ENCODE results near the gene CSNK2A3. TPM values are rescaled to one million over a fixed set of nuclear protein-coding genes. Genes with fewer than 3 reads are reported as not detected.
A peak's percentile ranks its signal among the peaks of the same experiment; 100 is the strongest.
"Not testable (repeated sequence)": the region's sequence is repeated elsewhere in the genome, so short reads cannot be mapped to it uniquely, and the experiment has no call there.

CSNK2A3 gene
- 2.6 and 2.7 TPM in 2 replicates for polyA plus RNA-seq (2013)

DNA sequence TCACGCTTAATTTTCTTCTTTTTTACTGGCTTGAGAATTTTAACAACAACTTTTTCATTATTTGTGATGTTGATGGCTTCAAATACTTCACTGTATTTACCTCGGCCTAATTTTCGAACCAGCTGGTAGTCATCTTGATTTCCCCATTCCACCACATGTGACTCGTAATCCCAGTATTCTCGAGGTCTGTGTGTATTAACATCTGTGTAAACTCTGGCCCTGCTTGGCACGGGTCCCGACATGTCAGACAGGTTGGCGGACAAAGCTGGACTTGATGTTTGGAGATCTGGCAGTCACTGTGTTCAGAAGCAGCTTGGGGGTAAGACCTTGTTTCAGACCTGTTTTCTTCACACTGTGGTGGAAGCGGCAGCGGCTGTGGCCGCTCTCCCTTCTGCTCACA lies at the start of gene CSNK2A3:
Gene CSNK2A3 (minus strand): TSS at position 373 of the 400 bp plus-strand sequence. CDS start 131 bp downstream, at position 242.
- not testable (repeated sequence) for H3K27ac ChIP-seq (ENCODE audit: low read depth, low read length); H3K9me3 ChIP-seq (ENCODE audit: insufficient read depth, low read depth, low read length); H3K18ac ChIP-seq (ENCODE audit: low read length); H3K14ac ChIP-seq (ENCODE audit: low read length); DNase-seq; H3K9ac ChIP-seq (ENCODE audit: low read length); H2AK5ac ChIP-seq (ENCODE audit: low read length); H4K91ac ChIP-seq (ENCODE audit: low read depth, low read length); H2BK5ac ChIP-seq (ENCODE audit: low read depth, low read length, poor library complexity); H4K12ac ChIP-seq (ENCODE audit: low read depth, low read length); H3K4ac ChIP-seq (ENCODE audit: low read depth, low read length); H3K36me3 ChIP-seq (ENCODE audit: control insufficient read depth in 1 of 2, insufficient read depth in 2 of 2, low read length in 2 of 2); H3K4me2 ChIP-seq (ENCODE audit: low read length); H4K8ac ChIP-seq (ENCODE audit: low read depth, low read length); H2BK120ac ChIP-seq (ENCODE audit: insufficient read depth, low read length, poor library complexity); H2AFZ ChIP-seq (ENCODE audit: insufficient read depth, low read length, poor library complexity); H3K23ac ChIP-seq (ENCODE audit: low read length); H3K79me2 ChIP-seq (ENCODE audit: control insufficient read depth, insufficient read depth, low read length, poor library complexity); H3K4me3 ChIP-seq (ENCODE audit: low read depth, low read length); H3K27me3 ChIP-seq (ENCODE audit: insufficient read depth, low read length); H3K79me1 ChIP-seq (ENCODE audit: low read length); H2BK12ac ChIP-seq (ENCODE audit: low read length)
- 100% methylated on average over 1 of the region's 11 CpGs for WGBS (ENCODE audit: extremely low coverage, insufficient coverage, insufficient read length)
- H3K4me1 ChIP-seq (ENCODE audit: control insufficient read depth in 1 of 2, insufficient read depth in 2 of 2, low read length in 2 of 2) = peaks cover 12 to 18% of the 10 kb centered on the region in 2 experiments

DNA sequence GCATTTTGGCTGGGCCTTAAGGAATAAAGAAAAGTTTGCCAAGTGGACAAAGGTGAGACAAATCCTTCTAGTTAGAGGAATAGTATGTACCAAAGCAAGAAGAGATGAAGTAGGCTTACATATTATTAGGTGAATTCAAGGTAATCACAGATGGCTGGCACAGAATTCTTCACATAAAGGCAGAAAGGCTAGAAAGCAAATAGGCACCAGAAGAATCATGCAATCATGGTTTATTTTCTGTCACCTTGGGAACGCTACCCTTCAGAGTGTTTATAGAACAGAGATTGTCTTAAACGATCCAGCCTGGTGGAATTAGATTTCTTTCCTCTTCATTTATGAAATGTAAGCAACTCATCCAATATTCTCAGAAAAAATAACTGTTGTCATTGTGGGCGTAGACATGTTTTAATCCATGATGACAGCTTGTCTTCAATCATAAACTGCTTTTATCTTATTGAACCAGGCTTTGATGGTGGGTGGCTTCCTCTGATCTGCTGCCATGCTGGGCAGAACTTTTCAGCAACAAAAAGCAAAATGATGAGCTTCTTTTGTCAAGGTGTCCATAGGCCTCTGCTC lies 49.0 kb upstream of the CSNK2A3 start:
- no peaks in the 10 kb centered on the region for H3K36me3 ChIP-seq (ENCODE audit: control insufficient read depth in 1 of 2, insufficient read depth in 2 of 2, low read length in 2 of 2)
- no peaks in the 10 kb centered on the region for H3K79me2 ChIP-seq (ENCODE audit: control insufficient read depth, insufficient read depth, low read length, poor library complexity)
- no peak overlapping the region for H3K23ac ChIP-seq (ENCODE audit: low read length)
- H2BK120ac ChIP-seq (ENCODE audit: insufficient read depth, low read length, poor library complexity) = no peak overlapping the region
- H2AK5ac ChIP-seq (ENCODE audit: low read length) = no peak overlapping the region
- no peak overlapping the region for H4K12ac ChIP-seq (ENCODE audit: low read depth, low read length)
- H3K4me1 ChIP-seq (ENCODE audit: control insufficient read depth in 1 of 2, insufficient read depth in 2 of 2, low read length in 2 of 2) = peaks cover 19 to 24% of the 10 kb centered on the region in 2 experiments
- H2BK12ac ChIP-seq (ENCODE audit: low read length) = no peak overlapping the region
- no peak overlapping the region for H4K8ac ChIP-seq (ENCODE audit: low read depth, low read length)
- H3K4me2 ChIP-seq (ENCODE audit: low read length) = no peak overlapping the region
- no peak overlapping the region for H3K27ac ChIP-seq (ENCODE audit: low read depth, low read length)
- no peak overlapping the region for H2BK5ac ChIP-seq (ENCODE audit: low read depth, low read length, poor library complexity)
- no peaks in the 10 kb centered on the region for H3K27me3 ChIP-seq (ENCODE audit: insufficient read depth, low read length)
- H4K91ac ChIP-seq (ENCODE audit: low read depth, low read length) = no peak overlapping the region
- no peak overlapping the region for H3K4me3 ChIP-seq (ENCODE audit: low read depth, low read length)
- H3K18ac ChIP-seq (ENCODE audit: low read length) = no peak overlapping the region
- no peak overlapping the region for H2AFZ ChIP-seq (ENCODE audit: insufficient read depth, low read length, poor library complexity)
- H3K9me3 ChIP-seq (ENCODE audit: insufficient read depth, low read depth, low read length) = no peaks in the 10 kb centered on the region
- H3K4ac ChIP-seq (ENCODE audit: low read depth, low read length) = no peak overlapping the region
- no peak overlapping the region for H3K9ac ChIP-seq (ENCODE audit: low read length)
- WGBS (ENCODE audit: extremely low coverage, insufficient coverage, insufficient read length) = no CpG with 5 or more reads among the region's 3 CpGs
- peaks cover 4% of the 10 kb centered on the region for H3K79me1 ChIP-seq (ENCODE audit: low read length)
- H3K14ac ChIP-seq (ENCODE audit: low read length) = no peak overlapping the region
- no peak for DNase-seq

DNA sequence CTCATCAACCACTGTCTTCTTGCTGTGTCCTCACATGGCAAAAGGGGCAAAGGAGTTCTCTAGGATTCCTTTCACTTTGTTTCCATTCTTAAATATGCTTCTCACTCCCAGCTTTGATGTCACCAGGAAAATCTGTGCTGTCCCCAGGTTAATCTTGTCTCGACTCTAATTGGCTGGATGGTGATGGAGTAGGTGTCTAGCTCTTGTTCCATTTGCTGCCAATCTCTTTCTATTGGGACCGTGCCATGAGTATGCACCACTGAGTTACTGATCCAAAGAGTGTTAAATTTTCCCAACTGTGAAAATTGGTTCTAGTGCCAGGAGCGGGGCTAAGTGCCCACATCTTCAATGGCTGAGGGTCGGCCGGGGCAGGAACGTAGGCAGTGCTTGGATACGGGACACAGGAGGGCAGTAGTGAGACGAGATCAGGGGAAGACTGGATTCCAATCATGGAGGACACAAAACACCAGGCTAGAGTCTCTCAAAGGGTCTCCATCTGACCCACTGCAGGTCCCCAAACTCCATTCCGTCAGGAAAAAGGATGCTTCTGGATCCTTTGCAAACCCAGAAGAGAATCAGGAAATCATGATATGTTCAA lies 47.7 kb upstream of the CSNK2A3 start:
- Histone ChIP-seq H3K4me1 (ENCODE audit: control insufficient read depth in 1 of 2, insufficient read depth in 2 of 2, low read length in 2 of 2) (peaks cover 15 to 16% of the 10 kb centered on the region in 2 experiments), H4K8ac (ENCODE audit: low read depth, low read length) (no peak overlapping the region), H3K79me2 (ENCODE audit: control insufficient read depth, insufficient read depth, low read length, poor library complexity) (no peaks in the 10 kb centered on the region), H4K91ac (ENCODE audit: low read depth, low read length) (no peak overlapping the region), H3K14ac (ENCODE audit: low read length) (no peak overlapping the region), H2AK5ac (ENCODE audit: low read length) (no peak overlapping the region), H3K18ac (ENCODE audit: low read length) (no peak overlapping the region), H3K9ac (ENCODE audit: low read length) (no peak overlapping the region), H2AFZ (ENCODE audit: insufficient read depth, low read length, poor library complexity) (no peak overlapping the region), H3K4ac (ENCODE audit: low read depth, low read length) (no peak overlapping the region), H3K9me3 (ENCODE audit: insufficient read depth, low read depth, low read length) (no peaks in the 10 kb centered on the region), H3K23ac (ENCODE audit: low read length) (no peak overlapping the region), H3K4me3 (ENCODE audit: low read depth, low read length) (no peak overlapping the region), H3K27ac (ENCODE audit: low read depth, low read length) (no peak overlapping the region), H3K36me3 (ENCODE audit: control insufficient read depth in 1 of 2, insufficient read depth in 2 of 2, low read length in 2 of 2) (no peaks in the 10 kb centered on the region), H2BK120ac (ENCODE audit: insufficient read depth, low read length, poor library complexity) (no peak overlapping the region), H2BK5ac (ENCODE audit: low read depth, low read length, poor library complexity) (no peak overlapping the region), H3K79me1 (ENCODE audit: low read length) (peaks cover 4% of the 10 kb centered on the region), H2BK12ac (ENCODE audit: low read length) (no peak overlapping the region), H4K12ac (ENCODE audit: low read depth, low read length) (no peak overlapping the region), H3K27me3 (ENCODE audit: insufficient read depth, low read length) (no peaks in the 10 kb centered on the region), H3K4me2 (ENCODE audit: low read length) (no peak overlapping the region)
- DNase-seq = peak in 1 of 2 donors; percentile 44
- WGBS (ENCODE audit: extremely low coverage, insufficient coverage, insufficient read length) = no CpG with 5 or more reads among the region's 9 CpGs

DNA sequence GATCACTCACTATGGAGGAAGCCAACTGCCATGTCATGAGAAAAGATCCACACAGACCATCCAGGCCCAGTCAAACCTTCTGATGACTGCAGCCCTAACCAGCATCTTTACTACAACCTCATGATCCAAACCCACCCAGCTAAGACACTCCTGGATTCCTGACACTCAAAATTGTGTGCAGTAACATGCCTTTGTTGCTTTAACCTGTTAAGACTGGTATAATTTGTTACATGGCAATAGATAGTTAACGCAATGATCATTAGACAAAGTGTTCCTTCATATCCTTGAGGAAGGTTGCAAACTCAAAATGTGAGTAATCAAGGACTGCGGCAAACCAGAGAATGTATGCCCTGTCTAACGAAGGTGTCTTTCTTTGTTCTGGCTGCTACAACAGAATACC lies 47.1 kb upstream of the CSNK2A3 start:
- no peaks in the 10 kb centered on the region for H3K79me2 ChIP-seq (ENCODE audit: control insufficient read depth, insufficient read depth, low read length, poor library complexity)
- peaks cover 4% of the 10 kb centered on the region for H3K79me1 ChIP-seq (ENCODE audit: low read length)
- WGBS (ENCODE audit: extremely low coverage, insufficient coverage, insufficient read length) = no CpG with 5 or more reads among the region's 3 CpGs

More for the DNA sequence above, 47.1 kb upstream of the CSNK2A3 start:
- Histone ChIP-seq H3K18ac (ENCODE audit: low read length) (no peak overlapping the region), H3K27ac (ENCODE audit: low read depth, low read length) (no peak overlapping the region), H3K9ac (ENCODE audit: low read length) (no peak overlapping the region), H3K36me3 (ENCODE audit: control insufficient read depth in 1 of 2, insufficient read depth in 2 of 2, low read length in 2 of 2) (no peaks in the 10 kb centered on the region), H2BK5ac (ENCODE audit: low read depth, low read length, poor library complexity) (no peak overlapping the region), H3K4me3 (ENCODE audit: low read depth, low read length) (no peak overlapping the region), H3K4me1 (ENCODE audit: control insufficient read depth in 1 of 2, insufficient read depth in 2 of 2, low read length in 2 of 2) (peaks cover 13 to 14% of the 10 kb centered on the region in 2 experiments), H3K4me2 (ENCODE audit: low read length) (no peak overlapping the region), H3K4ac (ENCODE audit: low read depth, low read length) (no peak overlapping the region), H3K9me3 (ENCODE audit: insufficient read depth, low read depth, low read length) (no peaks in the 10 kb centered on the region), H3K23ac (ENCODE audit: low read length) (no peak overlapping the region), H3K14ac (ENCODE audit: low read length) (no peak overlapping the region), H3K27me3 (ENCODE audit: insufficient read depth, low read length) (no peaks in the 10 kb centered on the region), H2BK12ac (ENCODE audit: low read length) (no peak overlapping the region), H2BK120ac (ENCODE audit: insufficient read depth, low read length, poor library complexity) (no peak overlapping the region), H4K8ac (ENCODE audit: low read depth, low read length) (no peak overlapping the region), H2AK5ac (ENCODE audit: low read length) (no peak overlapping the region), H4K91ac (ENCODE audit: low read depth, low read length) (no peak overlapping the region), H2AFZ (ENCODE audit: insufficient read depth, low read length, poor library complexity) (no peak overlapping the region), H4K12ac (ENCODE audit: low read depth, low read length) (no peak overlapping the region)
- DNase-seq = no peak
